ENCODE measurements around the gene CEPT1.

- TF ChIP-seq CTCF (IDR thresholded peaks at IDR 0.05; ENCODE audit: extremely low read depth in 1 of 2, insufficient read depth in 1 of 2, low read depth in 1 of 2, low read length in 2 of 2), result no peak
- TF ChIP-seq POLR2A (IDR thresholded peaks at IDR 0.05; ENCODE audit: low read depth, low read length), result no peak
- no peak for TF ChIP-seq EZH2 (IDR thresholded peaks at IDR 0.05; ENCODE audit: borderline replicate concordance, low read depth, low read length, severe bottlenecking)
- TF ChIP-seq GATA2 (IDR thresholded peaks at IDR 0.05; ENCODE audit: insufficient read depth, insufficient read length, low read depth, low read length), result no peak
- no peak for TF ChIP-seq POLR2AphosphoS5 (IDR thresholded peaks at IDR 0.05; ENCODE audit: insufficient read depth, low read depth, low read length)
- no peak for TF ChIP-seq JUN (IDR thresholded peaks at IDR 0.05; ENCODE audit: borderline replicate concordance, insufficient read depth, insufficient read length, low read depth)
Measured at GRCh38 chr1:111162488-111162880, 22.5 kb downstream of the CEPT1 start.

Data from endothelial cell of umbilical vein (primary cell).